ENCODE measurements around the gene CACNA2D2.

The CACNA2D2 gene

DNA sequence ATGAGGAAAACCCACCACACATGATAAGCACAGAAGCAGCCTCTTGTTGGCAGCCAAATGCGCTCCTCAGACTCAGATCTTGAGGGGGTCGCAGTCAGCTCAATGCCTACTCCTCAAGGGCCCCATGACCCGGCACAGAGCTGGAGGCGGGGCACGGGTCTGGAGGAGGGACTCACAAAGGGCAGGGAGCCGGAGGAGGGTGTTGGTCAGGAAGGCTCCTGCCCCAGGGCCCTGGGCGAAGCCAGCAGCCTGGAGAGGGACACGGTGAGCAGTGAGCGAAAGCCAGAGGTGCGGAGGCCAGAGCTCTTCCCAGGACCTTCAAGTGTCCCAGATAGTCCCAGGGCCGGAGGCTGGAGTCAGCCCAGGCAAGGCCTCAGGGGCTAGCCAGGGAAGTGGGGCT is 9.8 kb downstream of the CACNA2D2 start:
- DNase-seq = no peak

DNA sequence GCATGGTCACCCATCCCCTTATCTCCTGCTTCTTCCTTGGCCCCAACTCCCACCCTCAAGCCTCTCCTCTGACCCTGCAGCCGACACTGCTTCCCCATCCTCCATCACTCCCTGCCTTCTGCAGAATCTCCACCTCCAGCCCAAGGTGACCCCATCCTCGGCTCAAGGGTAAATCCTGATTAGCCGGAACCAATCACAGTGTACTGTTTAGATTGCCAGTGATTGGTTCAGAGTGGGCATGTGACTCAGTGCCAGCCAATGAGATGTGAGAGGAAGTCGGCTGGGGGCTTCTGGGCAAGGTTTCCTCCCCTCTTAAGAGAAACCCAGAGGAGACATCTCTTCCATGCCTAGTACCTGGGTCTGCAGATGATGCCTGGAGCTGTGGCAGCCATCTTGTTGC is 10.3 kb downstream of the CACNA2D2 start:
- no peak for DNase-seq

DNA sequence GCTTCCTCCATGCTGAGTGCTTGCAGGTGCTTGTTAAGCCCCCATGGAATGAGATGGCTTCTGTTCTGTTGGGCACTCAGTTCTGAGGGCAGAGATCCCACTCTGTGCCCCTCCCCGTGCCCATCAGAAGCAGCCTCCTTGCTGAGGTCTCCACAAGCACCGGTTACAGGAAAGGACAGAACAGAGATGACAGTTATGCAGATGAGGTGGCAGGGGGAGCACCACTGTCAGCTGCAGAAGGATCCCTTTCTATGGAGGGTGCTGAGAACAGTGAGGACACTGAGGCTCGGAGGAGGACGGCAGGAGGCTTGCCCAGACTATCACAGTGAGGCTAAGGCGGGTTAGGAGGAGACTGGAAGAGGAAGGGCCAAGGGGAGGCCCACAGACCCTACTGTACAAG is 12.4 kb downstream of the CACNA2D2 start:
- DNase-seq = no peak

DNA sequence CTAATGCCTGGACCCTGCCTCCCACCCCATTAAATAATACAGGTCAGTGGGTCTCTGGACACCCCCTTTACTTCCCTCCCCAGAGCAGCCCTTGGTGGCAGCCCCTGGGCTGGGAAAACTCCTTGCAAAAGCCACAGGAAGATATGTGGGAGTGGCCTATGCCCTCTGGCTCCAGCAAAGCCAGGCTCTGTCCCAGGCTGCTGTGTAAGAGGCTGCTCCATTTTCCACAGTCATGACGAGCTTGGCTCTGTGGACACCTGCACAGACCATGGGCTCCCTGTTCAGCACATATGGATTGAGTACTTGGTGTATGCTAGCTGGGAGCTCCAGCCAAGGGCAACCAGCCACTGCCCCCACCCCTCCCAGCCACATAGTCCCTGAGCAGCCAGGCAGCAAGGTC is 13.0 kb downstream of the CACNA2D2 start:
- DNase-seq = no peak

DNA sequence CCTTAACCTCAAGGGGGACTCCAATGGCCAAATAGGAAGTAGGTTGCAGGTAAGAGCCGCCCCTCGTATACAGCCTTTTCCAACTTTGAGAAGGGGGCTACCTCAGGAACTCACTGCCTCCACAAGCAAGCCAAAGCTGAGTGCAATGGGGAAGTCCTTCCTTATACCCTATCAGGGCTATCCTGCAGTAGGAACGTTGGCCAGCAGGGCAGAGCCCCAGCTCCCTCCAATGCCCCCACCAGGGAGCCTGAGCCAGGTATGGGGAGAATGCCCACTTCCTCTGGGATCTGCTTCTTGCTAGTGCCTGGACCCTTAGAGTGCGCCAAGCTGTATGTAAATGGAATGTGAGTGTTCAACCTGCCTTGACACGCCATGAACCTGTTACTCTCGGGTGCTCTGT is 16.3 kb downstream of the CACNA2D2 start:
- no peak for DNase-seq

DNA sequence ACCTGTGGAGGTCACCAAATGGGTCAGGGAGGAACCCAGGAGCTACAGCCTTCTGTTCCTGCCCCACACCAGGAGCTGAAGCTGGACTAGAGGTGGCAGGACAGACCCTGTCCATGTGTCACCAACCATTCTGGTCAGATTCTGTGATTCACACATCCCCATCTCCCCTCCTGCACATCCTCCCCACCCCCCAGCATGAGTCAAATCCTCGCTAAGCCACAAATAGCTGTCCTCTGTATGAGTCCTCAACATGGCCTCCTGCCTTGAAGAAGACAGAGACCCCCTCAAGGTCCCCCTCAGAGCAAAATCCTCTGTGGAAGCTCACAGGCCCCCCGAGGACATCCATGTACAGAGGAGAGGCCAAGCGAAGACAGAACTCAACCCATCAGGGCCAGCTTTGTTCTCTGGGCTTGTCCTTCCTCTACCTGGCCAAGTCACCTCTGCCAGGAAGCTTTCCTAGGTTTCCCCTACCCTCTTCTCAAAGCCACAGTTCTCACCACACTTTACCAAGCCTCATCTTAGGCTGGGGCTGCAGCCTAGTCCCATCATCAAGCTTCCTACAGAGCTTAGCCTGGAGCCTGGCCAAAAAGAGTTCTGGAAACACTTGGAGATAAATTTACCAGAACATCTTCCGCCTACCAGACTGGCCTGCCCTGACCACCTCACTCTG is 17.1 kb downstream of the CACNA2D2 start:
- DNase-seq = no peak

DNA sequence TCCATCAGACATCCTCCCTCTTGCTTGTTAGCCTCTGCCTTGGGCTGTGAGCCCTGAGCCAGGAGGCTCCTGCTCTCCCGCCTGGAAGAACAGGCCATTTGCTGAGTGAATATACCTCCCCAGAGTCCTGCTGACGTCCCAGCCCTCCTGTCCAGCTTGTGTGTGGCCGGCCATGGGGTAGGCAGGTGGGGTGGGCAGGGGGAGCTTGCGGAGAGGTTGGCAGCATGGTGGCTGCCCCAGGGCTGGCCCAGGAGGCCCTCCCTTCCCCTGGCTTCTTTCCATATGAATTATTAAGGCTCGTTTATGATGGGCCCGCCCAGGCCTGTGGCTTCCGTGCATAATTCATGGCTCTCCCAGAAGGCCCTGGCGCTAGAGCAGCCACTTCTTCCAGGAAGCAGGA is 18.7 kb downstream of the CACNA2D2 start:
- no peak for DNase-seq

DNA sequence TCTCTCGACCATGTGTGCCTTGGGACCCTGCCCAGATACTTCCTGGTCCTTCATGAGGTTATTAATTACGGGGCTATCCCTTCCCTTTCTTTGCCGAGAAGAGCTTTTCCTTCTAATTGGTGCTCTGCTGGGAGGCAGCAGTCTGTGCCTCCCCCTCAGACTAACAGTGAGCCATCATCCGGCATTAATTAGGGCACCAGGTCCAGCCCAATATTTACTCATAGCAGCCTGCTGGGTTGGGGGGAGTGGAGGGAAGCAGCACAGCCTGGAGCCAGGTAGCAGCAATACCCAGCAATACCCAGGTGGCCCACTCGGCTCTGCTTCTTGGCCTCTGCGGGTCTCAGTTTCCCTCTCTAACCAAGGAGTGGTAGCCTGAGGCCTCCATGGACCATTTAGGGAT is 20.1 kb downstream of the CACNA2D2 start:
- no peak for DNase-seq

DNA sequence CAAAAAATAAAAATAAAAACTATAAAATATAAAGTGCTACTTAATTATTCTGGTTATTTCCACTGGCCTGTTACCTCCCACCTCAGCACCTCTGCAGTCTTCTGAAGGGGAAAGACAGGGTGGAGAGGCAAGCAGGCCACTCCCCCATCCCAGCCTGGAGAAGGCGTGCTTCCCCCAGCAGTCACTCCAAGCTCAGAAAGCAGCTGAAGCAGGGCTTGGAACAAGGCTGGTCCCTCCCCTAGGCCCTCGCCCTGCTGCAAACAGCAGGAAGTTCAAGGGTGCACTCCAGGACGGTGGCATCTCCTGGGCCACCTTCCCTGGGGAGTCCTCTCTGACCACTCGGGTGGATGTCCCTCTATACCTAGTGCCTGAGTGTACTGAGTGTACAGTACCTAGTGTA is 21.4 kb downstream of the CACNA2D2 start:
- no peak for DNase-seq

DNA sequence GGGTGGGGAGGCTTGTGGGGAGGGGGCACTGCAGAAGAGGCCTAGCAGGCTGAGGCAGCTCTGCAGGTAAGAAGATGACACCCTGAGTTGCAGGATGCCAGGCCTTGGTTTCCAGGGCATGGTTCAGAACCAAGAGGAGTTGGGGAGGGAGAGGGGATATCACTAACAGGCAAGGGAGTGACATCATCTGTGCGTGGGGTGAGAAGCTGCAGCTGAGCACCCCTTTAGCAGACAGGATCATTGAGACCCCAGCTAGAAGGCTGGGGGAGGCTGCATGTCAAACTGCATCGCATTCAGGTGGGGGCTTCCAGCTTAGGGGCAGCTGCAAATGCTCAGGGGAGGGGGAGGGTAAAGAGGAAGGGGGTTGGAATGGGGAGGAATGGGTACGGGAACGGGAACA is 23.0 kb downstream of the CACNA2D2 start:
- DNase-seq = no peak

DNA sequence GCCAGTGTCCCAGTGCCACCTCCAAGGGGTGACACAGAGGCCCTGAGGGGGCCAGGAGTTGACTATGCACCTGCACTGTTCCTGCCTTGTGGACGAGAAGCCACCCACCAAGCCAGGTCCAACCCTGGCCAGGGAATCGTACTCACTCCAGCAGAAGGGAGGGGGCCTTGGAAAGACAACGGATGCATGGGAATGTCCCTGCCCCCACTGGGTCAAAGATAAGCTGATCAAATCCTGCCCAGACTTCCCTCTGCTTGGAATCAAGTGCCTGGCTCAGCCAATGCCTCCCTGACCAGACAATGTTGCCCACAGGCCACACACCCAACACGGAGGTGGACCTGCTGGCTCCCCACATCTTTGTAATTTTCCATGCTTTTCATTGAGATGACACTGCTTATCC is 23.9 kb downstream of the CACNA2D2 start:
- DNase-seq = no peak

DNA sequence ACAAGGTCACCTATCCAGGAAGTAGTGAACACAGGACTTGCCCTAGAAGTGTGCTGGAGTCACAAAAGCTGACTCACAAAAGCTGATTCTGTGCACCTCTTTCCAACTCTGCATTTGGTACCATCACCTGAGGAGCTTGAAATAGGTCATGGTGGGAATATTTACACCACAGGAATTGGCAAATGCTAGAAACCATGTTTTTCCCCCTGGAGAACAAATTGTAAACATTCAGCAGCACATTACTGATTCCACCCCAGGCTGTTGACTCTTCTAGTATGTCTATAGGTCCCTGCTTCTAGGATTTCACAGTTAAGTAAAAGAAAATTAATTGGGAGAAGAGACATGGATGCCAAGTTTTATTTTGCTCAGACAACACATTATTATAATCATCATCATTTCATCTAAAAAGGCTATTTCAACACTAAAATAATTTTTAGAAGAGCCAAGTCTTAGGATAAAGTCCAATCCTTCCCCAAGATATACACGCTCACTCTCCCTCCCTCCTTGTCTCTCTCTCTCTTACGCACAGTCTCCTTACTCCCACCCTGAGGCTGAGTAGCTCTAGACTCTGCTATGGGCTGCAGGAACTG is 24.7 kb downstream of the CACNA2D2 start:
- DNase-seq = no peak

DNA sequence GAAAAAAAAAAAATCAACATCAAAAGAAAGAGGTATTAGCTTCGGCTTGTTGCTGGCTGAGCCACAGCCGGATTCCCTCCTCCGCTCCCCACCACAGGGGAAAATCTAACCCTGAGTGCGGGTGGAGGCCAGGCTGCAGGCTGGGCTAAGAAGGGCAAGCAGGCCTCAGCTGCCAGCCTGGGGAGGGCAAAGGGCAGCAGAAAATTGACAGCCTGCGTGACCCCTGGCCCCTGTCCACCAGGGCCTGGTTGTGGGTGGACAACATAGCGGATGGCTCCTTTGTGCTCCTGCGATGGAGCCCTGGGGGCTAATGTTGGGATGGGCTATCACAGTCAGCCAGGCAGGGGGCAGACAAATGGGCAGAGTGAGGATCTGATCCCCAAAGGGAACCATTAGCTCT is 25.4 kb downstream of the CACNA2D2 start:
- no peak for DNase-seq

DNA sequence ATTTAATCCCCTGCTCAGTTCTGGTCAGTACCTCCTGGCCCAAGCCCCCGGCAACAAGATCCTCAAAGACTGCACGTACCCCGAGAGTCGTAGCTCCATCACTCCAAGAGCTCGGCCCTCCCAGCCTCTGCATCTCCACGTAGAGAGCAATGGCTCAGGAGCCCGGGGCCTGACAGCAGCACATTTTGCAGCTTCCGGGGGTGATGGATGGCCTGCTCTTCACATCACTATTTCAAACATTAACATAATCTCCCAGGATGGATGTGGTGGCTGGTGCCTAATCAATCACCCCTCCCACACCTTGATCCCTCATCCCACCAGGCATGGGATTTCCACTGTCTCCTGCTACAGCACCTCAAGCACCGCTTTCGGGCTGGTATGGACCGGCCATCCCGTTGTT is 28.1 kb downstream of the CACNA2D2 start:
- no peak for DNase-seq

DNA sequence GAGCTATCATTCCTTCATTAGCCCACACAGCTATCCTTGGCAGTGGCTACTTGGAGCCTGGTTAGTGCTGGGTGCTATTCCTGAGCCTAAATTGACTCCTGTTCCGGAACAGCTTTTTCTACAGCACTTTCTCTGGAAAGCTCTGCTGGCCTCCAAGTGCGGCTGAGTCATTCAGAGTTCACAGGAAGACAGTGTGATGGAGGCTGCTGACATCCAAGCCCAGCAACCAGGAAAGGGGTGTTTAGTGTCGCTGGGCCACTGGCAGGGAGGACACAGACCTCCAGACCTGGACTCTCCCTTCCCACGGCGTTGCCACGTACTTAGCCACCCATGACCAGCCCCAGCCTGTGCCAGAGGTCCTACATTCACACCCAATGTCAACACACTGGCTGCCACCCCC is 28.7 kb downstream of the CACNA2D2 start:
- DNase-seq = no peak

DNA sequence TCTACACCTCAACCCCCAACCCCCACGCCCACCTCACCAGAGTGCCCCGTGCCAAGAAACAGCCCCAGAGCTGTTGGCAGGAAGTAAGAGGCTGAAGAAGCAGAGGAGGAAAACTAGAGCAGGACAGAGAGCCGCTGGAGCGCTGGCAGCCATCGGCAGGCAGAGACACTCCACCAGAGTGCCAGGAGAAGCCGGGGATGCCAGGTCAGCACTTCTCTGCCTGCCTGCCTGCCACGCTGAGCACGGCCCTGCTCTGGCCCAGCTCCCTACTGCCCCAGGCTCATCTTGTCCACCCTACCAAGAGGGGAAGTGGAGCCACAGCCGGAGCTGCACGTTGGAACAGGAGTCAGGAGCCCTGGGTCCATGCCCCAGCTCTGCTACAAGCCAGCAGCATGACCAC is 29.7 kb downstream of the CACNA2D2 start:
- DNase-seq = no peak

DNA sequence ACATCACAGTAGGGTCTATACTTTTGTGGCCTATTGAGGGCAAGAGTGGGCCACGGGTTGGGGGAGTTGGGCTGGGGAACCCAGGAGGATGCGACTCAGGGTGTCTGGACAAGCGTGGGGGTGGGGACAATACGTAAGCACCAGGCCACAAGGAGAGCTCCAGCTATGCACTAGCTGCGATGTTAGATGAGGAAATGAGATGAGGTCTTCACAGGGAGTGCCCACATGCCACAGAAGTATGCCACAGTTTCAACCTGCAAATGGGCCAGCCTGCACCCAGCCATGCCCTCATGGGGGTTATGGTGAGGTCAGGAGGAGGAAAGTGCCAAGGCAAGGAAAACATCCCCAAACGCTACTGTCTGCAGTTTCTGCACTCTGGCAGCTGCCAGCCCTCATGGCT is 30.5 kb downstream of the CACNA2D2 start:
- DNase-seq = no peak

DNA sequence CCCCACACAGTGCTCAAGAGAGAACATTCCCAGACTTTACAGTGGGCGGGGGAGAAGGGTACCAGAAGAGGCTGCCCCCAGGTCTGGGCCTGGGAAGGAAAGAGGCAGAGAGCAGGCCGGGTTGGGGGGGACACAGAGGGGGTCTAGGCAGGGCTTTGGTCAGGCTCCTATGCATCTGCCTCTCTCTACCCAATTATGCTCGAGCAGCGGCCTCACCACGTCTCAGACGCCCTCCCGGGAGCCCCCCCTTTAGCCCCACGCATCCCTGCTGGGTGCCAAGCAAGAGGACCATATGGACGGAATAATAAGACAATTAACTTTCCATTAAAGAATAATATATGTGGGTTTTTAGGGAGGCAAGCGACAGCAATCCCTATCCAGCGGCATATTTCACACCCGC is 32.8 kb downstream of the CACNA2D2 start:
- no peak for DNase-seq

DNA sequence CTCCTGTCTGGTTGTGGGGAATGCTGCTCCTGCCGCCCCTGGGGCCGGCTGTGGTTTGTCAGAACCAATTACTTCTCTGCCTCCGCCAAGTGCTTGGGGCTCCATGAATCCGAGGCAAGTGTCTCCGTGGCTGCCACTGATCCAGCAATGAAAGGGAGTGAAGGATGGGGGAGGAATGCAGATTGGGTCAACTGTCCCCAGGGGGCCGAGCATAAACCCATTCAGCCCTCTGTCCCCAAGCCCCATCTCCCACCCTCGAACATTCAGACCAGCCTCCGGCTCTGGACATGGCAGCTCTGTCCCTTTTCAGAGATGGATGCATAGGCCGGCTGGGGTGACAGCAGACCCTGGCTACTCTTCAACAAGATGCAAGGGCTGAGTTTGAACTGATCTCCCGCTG is 35.5 kb downstream of the CACNA2D2 start:
- no peak for DNase-seq

DNA sequence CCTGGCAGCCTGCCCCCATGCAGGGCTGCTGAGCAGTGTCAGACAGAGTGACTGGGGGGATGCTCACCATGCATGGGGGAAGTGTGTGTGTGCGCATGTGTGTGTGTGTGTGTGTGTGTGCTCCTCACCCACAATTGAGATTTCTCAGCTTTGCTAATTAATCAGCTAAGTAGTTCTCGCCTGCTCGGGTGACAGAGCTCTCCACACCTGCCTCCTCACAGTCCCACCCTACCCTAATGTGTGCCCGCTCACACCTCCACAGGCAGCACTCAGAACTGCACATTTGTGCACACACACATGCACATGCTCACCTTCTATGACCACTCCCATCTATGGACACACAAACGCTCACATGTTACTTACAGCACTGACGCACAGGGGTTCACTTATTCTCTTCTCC is 37.3 kb downstream of the CACNA2D2 start:
- no peak for DNase-seq

DNA sequence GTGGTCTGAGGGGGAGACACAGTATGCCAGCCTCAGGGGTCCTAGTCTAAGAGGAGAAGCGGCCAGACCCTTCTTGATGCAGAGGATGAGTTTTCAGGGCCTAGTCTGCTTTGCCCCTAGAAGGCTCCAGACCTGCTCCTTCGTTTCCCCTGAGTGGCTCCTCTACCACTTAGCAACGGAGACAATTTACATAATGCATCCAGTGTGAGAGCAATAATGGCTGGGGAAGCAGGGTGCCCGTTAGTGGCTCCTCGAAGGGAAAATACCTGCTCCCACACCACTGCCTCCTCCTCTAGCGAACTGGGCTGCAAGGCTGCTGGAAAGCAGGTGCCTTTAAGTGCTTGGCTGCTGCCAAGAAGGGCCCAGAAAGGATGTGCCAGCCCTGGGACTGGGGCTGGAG is 38.9 kb downstream of the CACNA2D2 start:
- DNase-seq = no peak

DNA sequence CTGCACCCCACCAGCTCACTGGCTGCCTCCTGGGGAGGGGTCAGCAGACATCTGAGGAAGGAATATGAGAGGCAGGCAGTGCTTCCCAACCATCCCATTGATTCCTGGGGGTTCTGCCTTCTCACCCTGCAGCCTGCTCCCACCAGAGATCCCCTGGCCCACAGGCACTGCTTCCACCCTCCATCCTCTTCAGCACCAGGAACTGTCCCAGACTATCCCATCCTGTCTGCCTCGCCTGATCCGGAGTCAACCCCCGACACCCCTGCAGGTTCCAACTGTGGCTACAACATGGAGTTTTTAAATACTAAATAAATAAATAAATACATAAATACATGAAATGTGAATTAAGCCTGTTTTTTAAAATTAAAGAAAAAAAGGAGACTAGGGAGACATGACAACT is 43.6 kb downstream of the CACNA2D2 start:
- no peak for DNase-seq

DNA sequence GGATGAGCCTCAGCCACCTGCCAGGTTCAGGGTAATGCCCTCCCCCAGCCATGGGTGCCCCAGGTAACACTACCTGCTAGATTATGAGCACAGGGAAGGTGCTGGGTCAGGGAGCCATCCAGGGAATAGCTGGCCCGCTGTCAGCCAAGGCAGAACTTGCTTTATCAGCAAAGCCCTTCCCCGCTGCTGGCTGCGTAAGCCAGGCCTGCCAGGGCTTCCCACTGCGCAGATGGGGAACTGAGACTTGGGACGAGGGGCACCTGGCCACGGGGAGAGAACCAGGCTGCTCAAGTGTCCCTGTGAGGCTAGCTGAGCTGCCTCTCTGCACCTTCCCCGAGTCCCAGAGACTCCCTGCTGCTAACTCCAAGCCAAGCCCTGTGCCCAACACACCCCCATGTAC is 45.4 kb downstream of the CACNA2D2 start:
- DNase-seq = no peak

DNA sequence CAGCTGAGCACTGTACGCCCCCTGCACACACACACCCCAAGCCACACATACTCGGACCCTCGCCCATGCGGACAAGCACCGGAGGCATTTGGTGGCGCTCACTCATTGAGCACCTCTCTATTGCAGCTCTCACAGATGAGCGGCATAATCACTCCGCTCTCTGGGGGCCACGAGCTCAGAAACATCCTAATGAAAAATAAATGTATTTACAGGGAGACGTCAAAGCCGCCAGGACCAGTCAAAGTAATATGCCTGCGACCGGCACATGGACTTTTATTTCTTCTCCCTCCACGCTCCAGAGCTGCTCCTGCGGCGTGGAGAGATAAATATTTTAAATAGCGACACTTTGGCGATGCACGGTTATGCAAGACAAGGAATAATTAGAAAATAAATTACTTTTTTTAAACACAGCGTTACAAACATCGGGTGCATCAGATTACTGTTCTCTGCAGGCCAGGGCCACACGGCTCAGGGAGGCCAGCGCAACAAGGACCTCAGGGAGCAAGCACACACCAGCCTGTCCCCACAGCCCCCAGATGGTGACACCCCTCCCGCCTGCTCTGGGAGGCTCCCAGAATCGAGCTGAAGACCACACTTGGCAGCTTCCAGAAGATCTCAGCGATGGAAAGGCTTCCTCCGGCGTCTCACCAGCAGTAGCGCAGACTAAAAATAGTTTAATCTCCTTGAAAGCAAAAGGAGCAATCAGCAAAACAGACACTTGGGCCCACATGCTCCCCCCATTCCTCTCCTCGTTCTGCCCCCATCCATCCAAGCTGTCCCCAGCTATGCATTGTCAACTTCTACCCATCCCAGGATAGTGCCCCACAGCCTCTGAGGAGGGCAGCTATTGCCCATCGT is 48.0 kb downstream of the CACNA2D2 start:
- no peak for DNase-seq
